RPMI7951 (cell line): ENCODE data around the gene METTL26. TPM values are rescaled to one million over a fixed set of nuclear protein-coding genes. Genes with fewer than 3 reads are reported as not detected.
"Not testable (repeated sequence)": the region's sequence is repeated elsewhere in the genome, so short reads cannot be mapped to it uniquely, and the experiment has no call there.

Source experiments
- DNase-seq: peaks from one replicate; pipeline ENCODE4 v3.0.0-alpha.2; 2012; ENCODE audit warnings: low read depth
- total RNA-seq: library from RNA; depleted of rRNA; stranded (reverse); fragments of >200 nt; shearing (Covaris generic); gene quantifications from 2 replicates; pipeline ENCODE4 v1.2.3, GENCODE V29; 2014

Gene METTL26
- total RNA-seq, 1 experiment from 2014 or later = 117 TPM

DNA sequence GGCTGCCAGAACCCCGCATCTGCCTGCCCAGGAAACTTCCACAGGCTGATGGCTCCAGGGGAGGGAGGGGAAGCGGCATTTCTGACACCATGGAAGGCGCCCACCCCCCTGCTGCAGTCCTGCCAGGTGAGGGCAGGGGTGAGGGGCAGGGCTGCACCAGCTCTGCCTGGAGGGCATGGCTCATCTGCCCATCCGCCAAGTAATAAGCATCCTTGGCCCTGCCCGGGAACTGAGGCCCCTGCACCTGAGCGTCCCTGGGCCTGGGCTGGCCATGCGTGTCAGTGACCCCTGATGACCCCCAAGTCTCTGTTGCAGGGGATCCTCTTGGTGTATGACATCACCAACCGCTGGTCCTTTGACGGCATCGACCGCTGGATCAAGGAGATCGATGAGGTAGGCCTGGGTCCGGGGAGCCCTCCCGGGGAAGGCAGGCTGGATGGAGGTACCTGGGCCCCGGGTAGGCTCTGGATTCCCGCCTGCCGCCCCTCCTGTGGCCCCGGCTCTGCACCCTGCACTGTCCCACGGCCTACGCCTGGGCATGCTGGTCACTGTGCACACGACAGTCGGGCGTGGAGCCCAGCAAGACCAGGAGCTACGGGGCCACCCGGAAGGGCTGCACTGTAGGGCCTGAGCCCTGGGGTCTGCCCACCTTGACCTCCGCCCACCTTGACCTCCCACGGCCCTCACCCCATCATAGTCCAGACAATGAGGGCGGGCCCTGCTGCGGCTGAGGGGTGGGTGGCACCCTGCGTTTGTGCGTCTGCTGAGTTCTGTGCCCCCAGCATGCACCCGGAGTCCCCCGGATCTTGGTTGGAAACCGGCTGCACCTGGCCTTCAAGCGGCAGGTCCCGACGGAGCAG is 10.8 kb downstream of the METTL26 start:
- DNase-seq = no peak

DNA sequence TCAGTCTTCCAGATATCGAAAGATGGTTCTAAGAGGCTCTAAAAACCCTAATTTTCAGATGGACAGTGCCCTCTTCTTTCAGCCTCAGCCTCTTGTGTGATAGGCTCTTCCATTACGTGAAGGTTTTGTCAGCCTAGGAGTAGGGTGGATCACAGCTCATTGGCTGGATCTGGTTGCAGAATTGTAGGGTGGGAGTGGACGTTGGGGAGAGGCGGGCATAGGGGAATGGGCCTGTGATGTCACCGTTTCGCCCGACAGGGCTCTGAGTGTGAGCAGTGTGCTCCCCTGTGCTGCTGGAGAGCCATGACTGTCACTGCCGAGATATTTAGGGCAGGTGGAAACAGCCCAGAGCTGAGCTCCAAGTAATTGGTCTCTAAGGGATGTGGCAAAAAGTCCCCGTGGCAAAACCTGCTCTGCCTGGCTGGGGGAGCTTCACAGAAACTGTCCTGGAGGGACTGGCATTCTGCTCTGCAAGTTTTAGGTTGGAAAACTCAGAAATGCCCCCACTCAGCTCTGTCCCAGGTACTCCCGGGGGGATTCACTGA is 11.5 kb downstream of the METTL26 start:
- no peak for DNase-seq

DNA sequence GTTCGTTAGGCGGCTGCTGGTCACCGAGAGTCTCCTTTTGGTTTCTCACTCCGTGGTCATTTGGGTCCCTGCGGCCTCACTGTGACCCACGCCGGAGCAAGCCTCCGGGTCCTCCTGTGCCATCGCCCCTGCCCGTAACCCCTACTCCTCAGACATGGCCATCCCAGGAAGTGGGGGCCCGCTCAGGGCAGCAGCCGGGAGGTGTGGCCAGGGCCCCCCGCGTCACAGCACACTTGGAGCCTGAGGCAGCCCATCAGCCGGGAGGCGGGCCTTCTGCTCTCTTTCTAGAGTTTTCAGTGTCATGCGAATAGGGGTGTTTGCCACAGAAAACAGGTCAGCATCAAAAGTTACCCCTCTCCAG is 13.2 kb downstream of the METTL26 start:
- no peak for DNase-seq

DNA sequence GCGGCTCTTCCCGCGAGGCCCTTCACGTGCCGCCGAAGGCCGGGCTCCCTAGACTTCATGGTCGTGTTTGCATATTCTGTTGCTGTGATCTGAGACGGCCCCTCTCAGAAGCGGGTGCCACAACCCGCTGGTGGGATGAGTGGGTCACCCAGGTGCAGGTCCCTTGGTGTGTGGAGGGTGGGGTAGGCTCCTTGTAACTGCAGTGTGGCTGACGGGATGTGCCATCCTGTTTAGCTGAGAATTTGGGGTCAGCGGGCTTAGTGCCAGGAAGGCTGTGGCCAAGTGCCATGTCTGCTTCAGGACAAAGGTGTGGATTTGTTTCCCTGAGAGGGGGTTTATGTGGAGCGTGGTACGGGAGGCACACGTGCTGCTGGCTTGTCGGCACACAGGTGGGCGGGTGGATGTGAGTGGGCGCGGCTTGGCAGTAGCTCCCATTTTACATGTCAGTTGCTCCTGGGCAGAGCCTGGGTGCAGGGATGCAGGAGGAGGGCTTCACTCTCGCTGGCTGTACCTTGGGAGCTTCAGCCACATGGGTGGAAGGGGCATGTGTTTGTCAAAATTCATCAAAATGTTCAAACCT is 14.5 kb downstream of the METTL26 start:
- DNase-seq = no peak

DNA sequence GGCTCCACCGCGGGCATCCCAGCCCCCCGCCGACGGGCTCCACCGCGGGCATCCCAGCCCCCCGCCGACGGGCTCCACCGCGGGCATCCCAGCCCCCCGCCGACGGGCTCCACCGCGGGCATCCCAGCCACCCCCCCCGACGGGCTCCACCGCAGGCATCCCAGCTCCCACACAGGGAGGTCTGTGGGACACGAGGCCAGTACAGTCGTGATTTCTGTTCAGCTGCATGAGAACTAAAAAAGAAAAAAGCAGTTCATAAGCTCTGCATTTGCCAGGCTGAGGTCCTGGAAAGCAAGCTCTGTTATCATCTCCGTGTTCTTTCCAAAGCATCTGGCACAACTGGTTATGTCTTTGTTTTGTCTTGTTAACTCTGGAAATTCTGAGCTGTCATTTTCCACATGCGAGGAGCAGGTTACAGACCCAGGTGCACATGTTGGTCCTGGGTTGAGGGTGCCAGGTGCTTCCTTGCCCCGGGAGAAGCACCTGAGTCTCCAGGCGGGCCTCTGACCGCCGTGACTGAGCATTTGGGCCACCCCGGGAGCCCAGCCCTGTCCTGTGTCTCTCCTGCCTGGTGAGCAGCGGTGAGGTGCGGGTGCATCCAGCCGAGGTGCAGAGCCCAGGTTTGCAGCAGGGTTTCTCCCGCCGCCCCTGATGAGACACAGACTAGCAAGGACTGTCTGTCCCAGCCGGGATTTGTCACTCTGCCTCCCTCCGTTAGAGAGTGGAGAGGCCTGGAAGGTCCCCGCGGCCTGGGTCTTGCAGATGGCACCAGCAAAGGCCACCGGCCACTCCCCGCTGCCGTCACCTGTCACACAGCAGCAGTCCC is 15.2 kb downstream of the METTL26 start:
- no peak for DNase-seq

DNA sequence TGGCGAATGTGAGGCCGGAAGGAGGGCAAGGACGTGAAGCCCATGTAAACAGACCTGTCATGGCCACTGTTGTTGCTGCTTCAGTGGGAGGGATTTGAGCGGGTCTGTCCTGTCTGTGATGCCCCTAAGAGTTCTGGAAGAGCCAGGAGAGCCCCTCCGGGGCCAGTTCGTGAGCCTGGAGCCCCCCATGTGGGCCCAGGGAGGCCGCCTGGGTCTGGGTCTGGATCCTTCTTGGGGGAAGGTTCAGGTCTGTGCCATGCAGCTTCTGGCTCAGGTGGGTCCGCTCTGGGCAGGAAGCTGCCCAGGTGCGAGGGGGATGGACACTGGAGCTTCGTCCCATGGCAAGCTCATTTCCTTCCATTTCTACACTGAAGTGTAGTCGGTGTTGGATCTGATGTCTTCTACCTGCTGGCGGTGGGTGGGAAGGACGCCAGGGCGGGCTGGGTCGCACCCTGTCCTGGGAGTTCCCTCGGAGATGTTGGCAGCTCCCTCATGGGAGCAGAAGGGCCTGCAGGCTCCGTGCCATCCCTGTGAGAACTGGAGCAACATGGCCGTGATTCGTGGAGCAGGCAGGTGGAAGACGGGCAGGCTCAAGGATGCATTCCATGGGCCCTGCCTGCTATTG is 16.5 kb downstream of the METTL26 start:
- DNase-seq = no peak

DNA sequence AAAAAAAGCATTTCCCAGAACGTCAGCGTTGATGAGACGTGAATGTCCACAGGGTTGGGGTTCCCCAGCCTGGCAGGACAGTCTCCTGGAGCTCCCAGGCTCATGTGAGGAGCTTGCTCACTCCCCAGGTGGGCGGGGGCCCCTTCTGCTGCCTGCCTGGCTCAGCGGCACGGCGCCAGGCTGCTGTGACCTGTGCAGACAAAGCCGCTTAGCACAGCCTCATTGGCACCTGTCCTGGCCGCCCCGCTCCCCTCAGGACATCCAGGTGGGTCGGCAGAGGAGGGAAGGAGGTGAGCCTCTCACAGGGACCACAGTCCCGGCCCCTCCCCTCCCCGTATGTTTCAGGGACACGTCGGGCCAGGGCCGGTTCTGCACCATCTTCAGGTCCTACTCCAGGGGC is 18.2 kb downstream of the METTL26 start:
- DNase-seq = no peak

DNA sequence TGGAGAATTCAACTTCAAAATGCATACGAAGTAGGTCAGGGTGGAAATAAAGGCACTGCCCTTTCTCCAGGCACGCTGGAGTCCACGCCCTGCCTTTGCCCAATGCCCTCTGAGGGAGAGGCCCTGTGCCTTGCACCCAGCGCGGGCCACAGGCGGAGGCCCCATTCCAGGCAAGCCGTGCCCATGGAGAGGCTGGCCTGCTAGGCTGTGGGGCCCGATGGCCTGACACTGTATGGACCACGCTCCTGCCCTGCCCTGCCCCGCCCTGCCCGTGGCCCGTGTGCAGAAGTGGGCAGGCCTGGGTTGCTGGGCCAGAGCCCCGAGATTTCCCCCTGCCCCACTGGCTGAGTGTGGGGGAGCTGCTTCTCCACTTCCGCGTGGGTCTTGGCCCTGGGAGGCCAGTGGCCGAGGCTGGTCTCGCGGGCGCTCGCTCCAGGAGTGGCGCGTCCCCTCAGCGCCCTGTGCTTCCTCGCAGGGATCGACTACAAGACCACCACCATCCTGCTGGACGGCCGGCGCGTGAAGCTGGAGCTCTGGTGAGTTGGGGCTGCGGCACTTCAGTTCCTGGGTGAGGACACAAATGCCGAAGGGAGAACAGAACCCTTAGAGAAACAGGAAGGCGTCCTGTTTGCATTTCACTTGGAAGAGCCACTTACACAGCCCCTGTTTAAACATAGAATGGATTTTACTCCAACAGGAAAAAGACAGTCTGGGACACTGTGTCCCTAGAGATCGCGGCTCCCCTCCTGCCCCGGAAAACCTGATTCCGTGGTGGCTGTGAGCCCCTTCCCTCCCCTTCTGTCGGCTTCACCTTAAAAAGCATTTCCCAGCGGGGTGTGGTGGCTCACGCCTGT is 19.1 kb downstream of the METTL26 start:
- no peak for DNase-seq

DNA sequence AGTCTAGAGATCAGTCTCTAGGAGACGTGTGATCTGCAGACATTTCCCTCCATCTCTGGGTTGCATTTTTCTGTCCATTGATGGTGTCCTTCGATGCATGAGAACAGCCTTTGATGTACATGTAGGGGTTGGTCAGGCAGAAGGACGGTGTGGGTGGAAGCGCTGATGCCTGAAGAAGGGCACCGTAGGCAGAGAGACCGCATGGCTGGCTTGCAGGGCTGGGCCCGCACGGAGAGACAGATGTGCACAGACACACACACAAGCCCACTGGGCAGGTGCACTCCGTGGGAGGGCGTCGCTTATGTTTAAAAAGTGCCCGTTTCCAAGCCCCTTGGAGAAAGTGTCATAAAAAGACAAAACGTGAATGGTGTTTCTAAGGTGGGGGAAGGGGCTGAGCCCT is 21.0 kb downstream of the METTL26 start:
- DNase-seq = no peak

DNA sequence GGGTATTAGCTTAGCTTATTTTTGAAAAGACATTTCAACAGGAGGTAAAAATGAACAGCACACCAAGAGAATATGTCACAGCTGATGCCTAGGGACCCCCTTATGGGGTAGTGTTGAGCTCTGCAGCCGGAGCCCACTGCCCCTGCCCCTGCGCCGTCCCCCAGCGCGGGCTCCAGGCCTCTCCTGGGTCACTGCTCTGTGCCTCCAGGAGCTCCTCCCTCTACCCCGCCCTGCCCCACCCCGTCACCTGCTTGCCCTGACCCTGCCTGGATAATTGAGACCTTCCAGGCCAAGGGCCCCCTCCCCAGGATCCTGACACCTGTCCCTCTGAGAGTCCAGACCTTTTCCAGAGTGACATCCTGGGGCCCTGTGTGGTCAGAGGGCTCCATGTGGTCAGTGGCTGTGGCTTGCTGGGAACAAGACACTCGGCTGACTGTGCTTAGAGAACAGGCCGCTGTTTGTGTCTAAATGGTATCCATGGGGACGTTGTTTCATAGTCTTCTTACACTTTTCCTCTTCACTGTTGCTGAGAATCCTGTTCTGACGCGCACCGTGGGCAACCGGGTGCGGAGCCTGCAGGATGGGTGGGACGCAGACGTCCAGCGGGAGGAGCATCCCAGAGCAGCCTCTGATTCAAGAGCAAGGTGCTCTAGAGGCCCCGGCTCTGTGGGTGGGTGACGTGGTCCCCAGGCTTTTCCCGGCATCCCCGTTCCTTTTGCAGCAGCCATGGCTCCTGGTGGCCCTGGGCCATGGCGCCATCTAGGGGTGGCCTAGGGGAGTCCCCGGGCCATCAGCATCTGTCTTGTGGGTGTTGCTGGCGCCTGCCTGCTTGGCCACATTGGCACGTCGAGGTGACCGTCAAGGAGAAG is 25.4 kb downstream of the METTL26 start:
- no peak for DNase-seq

DNA sequence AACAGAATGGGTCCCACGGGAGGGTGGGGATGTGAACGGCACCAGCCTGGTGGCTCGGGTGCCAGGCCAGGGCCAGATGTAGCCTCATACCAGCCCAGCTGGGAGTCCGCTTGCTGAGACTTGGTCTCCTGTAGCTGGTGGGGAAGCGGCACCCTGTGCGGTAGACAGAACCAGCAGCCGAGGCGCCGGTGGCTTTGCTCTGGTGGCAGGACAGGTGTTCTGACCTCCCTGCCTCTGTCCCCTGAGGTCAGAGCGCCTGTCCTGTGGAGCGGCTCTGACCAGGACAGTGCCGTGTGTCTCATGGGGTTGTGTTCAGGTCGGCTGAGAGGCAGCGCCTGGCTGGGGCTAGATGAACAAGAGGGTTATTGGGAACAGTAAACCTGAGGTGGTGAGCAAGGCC is 26.1 kb downstream of the METTL26 start:
- DNase-seq = no peak

DNA sequence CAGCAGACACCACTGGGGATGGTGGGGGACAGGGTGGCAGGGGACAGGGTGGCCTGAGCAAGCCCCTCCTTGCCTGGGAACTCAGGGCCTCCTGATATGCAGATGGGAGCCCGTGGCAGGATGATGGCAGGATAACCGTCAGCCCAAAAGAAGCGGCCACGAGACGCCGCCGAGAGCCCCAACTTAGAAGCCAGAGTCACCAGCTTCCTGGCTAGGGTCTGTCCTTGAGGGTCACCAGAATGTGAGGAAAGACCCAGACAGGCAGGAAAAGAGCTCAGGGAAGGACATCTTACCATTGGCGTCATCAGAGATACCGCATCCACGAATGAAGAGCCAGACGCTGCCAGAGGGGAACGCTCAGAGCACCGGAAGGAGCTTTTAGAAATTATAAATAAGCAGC is 26.8 kb downstream of the METTL26 start:
- DNase-seq = no peak

DNA sequence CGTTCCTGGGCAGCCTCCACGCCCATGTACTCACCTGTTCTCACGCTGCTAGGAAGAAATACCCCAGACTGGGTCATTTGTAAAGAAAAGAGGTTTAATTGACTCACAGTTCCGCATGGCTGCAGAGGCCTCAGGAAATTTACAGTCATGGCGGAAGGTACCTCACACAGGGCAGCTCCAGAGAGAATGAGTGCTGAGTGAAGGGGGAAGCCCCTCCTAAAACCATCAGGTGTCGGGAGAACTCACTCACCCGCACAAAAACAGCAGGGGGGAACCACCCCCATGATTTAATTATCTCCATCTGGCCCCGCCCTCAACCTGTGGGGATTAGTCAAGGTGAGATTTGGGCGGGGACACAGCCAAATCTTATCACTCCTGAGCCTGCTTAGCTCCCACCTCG is 28.1 kb downstream of the METTL26 start:
- DNase-seq = no peak

DNA sequence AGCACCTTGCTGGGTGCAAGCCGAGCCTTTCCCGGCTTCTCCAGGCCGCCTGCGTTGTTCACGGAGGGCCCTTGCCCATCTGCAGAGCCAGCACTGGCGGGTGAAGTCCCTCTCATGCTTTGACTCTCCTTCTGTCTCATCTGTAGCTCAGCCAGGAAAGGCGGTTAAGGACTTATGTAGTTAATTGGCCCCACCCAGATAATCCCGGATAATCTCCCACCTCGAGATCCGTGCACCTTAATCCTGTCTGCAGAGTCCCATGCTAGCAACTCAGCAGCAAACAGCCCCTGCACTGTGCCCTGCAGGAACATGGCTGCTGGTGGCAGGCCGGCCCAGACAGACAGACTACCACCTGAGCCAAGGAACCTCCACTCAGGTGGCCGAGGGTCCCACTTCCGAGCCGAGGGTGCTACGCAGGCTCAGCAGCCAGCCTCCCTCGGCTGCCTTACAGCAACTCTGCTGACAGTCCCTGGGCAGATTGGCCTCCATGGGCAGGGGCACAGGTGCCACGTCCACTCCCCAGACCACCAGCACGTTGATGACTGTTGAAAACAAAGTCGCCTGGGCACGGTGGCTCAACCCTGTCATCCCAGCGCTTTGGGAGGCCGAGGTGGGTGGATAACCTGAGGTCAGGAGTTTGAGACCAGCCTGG is 29.3 kb downstream of the METTL26 start:
- DNase-seq = no peak

DNA sequence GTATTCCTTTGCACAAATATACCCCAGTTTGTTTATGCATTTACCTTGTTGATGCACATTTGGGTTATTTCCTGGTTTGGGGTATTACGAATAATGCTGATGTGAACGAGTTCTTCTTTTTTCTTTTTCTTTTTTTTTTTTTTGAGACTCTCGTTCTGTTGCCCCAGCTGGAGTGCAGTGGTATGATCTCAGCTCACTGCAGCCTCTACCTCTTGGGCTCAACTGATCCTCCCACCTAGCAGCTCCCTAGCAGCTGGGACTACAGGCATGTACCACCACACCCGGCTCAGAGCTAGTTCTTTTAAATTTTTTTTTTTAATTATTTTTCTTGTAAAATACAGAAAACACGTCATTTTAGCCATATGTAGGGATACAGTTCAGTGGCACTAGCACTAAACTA is 32.2 kb downstream of the METTL26 start:
- DNase-seq = no peak

DNA sequence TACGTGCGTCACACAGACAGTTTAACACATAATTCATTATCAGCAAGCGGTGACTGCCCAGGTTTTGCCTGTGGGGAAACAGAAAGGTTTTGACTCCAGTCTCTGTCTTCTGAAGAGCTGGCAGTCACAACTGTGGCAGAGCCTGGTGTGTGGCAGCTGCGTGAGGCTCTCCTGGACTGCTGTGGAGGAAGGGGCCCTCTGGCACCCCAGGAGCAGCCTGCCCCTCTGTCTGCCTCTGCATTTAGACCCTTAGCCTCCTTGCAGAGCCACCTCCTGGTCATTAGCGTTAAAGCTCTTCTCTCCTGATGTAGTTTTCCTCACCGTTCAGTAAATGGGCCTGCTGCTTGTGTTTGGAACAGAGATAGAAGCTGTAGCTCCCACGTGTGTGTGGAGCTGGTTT is 35.3 kb downstream of the METTL26 start:
- no peak for DNase-seq

DNA sequence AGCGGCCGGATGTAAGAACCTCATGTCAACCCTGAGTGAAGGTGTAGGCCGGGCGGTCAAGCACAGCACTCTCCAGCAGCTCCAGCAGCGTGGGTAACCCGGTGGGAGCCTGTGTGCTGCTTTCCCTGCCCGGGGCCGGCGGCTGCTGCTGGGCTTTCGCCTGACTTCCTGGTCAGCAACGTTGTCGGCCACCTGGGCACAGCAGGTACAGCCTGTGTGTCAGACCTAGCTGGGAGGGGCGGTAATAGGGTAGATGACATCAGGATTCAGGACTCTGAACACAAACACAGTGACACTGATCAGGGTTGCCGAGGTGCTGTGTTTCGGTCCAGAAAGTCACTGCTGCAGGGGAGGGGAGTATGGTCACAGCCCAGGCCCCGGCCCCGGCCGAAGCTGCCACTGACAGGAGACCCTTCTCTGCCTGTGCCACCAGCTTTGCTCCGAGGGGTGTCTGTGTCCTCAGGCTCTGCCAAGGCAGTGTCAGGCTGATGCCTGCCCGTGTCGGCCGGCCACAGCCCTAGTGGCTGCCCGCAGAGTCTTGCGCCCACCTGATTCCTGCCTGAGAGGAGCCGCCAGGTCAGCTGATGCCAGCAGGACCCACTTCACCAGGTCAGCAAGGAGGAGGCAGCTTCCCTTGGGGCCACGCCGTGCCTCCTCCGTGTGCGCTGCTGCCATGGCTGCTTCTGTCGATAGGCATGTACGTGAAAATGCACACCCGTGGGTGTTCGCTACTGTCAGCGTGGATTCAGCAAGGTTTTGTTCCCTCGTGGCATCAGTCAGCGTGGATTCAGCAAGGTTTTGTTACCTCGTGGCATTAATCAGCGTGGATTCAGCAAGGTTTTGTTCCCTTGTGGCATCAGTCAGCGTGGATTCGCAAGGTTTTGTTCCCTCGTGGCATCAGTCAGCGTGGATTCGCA is 37.0 kb downstream of the METTL26 start:
- DNase-seq = no peak

DNA sequence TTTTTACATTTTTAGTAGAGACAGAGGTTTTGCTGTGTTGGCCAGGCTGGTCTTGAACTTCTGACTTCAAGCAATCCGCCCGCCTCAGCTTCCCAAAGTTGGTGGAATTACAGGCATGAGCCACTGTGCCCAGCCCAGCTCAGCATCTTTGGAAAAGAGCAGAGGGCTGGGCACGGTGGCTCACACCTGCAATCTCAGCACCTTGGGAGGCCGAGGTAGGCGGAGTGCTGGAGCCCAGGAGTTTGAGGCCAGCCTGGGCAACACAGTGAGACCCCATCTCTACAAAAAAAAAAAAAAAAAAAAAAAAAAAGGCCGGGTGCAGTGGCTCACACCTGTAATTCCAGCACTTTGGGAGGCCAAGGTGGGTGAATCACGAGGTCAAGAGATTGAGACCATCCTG is 38.5 kb downstream of the METTL26 start:
- DNase-seq = not testable (repeated sequence)

DNA sequence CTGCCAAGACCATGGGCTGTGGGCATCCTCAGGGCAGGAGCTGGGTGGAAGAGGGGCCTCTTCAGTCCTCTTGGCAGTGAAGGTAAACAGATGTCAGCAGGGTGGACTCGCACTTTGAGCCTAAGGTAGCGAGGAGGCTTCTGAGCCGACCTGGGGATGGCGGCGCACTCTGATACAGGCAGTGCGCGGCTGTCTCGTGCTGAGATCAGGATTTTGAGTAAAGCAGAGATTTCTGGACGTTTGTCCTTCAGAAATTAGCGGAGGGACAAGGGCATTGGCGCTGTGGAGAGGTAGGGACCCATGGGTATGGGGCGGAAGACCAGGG is 39.4 kb downstream of the METTL26 start:
- no peak for DNase-seq
